ENCODE data around the gene TLR9.
"Not testable (repeated sequence)": the region's sequence is repeated elsewhere in the genome, so short reads cannot be mapped to it uniquely, and the experiment has no call there.

TLR9 gene

DNA sequence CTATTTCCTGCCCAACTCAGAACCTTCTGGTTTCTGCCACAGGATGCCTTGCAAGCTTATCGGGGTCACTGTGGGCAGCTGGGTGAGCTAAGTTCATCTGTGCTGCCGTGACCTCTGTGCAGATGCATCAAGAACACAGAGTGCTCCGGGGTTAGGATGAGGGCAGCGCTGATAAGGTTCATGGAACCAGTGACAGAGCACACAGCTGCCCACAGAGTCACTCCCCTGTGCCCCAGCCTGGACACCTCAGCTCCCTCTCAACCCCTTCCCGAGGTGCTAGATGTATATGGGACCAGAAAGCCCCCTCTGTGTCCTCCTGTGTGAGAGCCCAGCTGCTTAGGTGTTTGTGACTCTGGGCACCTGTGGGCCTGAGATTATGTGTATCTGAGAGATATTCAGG is 43.2 kb downstream of the TLR9 start:
- H3K4me3 ChIP-seq (ENCODE audit: low read depth, low read length), result no peak overlapping the region
- DNase-seq (ENCODE audit: low read depth), result no peak

DNA sequence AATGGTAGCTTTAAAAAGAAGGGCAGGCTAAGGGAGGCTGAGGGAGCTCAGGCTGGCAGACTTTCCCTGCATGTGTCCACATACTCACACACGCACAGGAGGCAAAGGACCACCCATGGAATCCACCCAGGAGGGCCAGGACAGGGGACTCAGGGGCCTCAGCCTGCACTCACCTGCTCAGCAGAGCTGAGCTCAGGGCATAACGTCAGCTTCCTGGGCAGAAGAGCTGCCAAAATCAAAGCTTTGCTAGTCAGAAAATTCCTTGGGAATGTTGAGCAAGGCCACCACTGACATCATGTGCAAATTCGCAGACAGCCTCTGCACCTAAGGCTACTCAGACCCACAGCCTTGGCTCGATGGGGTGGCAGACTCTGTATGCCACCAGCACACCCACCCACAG is 43.9 kb downstream of the TLR9 start:
- DNase-seq (ENCODE audit: low read depth), result no peak
- H3K4me3 ChIP-seq (ENCODE audit: low read depth, low read length), result no peak overlapping the region

DNA sequence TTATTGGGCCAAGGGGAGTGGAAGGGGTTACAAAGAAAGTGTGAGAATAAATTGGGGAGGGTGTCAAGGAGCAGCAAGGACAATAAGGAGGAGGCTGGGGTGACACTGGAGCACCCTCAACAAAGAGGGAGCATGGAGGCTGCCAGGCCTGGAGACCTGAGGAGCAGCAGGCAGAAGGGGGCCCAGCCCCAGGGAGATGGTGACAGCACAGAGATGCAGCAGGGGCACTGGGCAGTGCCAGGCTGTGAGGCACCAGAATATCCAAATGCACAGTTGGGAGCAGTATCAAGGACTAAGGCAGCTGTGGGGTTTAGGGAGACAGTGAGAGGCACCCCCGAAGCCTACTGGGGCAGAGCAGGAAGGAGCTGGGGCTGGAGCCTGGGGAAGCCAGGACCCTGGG is 46.9 kb downstream of the TLR9 start:
- no peak for DNase-seq (ENCODE audit: low read depth)
- H3K4me3 ChIP-seq (ENCODE audit: low read depth, low read length), result no peak overlapping the region

DNA sequence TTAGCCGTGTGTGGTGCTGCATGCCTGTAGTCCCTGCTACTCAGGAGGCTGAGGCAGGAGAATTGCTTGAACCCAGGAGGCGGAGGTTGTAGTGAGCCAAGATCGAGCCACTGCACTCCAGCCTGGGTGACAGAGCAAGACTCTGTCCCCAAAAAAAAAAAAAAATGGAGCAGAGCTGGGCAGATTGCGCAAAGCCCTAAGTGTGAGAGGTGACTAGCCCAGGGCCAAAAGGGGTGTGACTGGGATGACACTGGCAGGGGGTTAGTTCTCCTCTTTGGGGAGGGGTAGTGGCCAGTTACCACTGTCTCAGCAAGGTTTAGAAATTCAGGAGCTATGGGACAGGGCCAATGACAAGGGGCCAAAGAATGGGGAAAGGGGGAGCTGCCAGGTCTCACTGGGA is 47.3 kb downstream of the TLR9 start:
- not testable (repeated sequence) for H3K4me3 ChIP-seq (ENCODE audit: low read depth, low read length); DNase-seq (ENCODE audit: low read depth)

DNA sequence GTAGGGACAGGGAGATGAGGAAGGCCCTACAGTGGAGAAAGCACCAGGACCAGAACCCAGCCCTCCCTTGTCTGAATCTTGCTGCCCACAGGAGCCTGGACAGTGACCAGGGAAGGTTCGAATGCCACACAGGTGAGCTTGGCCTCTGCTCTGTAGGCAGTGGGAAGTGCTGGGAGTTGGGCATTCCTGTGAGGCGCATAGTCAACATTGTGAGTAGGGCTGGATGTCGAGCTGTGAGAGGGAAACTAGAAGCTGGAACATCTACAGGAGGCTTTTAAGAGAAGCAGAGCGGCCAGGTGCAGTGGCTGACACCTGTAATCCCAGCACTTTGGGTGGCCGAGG is 47.8 kb downstream of the TLR9 start:
- H3K4me3 ChIP-seq (ENCODE audit: low read depth, low read length), result no peak overlapping the region
- DNase-seq (ENCODE audit: low read depth), result no peak

DNA sequence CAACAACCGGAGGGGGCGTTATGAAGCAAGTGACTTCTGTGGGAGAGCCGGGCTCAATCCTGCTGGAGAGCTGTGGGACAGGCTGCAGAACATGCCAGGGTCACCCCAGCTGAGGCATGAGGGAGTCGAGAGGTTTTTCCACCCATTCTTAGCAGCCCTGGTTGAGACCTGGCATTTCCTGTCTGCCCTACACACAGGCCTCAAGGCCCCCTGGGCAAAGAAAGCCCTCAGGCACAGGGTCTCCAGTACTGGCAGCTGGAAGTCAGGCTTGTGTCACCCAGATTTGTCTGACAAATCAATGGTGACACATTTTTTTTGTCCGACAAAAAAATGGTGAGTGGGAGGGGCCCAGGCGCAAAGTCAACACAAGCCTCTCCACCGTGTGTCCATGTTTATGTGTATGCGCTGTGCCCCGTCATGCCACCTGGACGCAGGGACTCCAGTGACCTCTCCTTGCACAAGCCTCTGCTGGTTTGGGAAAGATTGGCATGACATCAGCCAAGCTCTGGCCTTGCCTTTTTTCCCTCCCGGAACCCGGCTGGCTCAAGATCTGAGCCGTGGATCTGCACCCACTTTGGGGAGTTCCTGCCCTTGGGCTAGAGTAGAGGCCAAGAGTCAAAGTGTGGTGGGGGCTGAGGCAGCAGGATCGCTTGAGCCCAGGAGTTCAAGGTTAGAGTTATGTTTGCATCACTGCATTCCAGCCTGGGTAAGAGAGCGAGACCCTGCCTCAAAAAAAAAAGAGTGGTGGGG is 48.3 kb downstream of the TLR9 start:
- no peak for DNase-seq (ENCODE audit: low read depth)
- H3K4me3 ChIP-seq (ENCODE audit: low read depth, low read length), result no peak overlapping the region

DNA sequence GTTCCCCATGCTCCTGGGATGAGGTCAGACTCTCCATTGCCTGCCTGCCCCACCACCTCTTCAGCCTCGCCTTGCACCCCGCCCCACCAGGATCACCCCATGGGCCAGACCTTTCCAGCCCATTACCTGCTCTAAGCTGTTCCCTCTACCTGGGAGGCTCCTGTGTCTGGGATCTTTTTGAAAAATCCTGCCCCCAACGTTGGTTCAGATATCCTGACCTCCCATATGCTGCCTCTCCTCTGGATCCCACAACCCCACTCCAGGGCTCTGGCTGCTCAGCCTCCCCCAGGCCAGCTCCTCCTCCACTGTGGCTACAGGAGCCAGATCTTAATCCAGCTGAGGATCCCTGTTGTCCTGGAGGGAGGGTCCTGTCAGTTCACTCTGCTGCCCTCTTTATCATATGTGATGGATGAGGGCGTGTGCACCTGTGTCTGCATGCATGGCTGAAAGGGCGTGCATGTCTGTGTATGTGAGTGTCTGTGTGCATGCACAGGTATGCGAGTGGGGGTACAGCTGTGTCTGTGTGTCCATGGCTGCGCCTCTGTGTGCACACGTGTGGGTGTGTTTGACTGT is 49.2 kb downstream of the TLR9 start:
- H3K4me3 ChIP-seq (ENCODE audit: low read depth, low read length), result no peak overlapping the region
- no peak for DNase-seq (ENCODE audit: low read depth)

DNA sequence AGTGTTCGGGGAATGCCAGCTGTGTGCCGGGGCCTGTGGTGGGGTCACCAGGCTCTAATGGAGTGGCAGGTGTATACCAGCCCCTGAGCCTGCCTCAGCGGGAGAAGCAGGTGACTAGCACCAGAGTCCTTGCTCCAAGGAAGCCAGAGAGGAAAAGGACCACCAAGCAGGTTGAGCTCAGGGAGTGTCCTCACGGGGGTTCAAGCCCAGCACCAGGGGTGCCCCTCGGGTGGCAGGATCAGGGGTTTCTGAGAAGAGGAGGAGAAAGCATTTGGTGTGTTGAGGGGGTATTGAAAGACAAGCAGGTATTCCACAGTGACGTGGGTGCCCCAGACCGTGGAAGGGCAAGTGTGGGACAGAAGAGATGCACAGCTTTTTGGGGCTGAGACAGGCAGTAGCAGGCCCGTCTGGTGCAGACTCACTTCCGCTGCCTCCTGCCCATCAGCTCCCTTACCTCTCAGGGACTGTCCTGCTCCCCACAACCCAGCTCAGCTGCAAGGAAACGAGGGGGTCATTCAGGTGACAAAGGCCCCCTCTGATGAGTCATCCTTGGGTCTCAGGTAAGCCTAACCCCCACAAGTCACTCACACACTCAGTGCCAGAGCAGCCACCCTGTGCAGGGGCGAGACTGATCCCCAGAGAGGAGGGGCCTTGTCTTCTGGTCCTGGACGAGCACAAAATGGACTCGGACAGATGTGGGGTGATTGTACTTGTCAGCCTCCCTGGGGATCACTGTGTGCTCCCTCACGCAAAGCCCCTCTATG is 49.8 kb downstream of the TLR9 start:
- DNase-seq (ENCODE audit: low read depth), result no peak
- H3K4me3 ChIP-seq (ENCODE audit: low read depth, low read length), result no peak overlapping the region

DNA sequence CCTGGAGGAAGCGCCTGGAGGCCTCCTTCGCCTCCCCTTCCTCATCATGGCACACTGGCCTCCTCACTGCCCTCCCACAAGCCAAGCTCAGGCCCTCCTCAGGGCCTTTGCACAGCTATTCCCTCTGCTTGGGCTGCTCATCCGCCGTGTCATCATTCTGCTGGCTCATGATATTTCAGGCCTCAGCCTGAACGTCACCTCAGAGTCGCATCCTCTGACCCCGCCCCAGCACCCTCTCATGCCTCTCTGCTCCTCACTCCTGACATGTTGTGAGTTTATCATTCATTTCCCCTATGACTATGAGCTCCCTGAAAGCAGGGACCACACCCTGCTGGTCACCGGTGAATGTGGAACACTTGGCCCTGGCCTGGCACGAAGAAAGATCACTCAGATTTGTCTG is 50.5 kb downstream of the TLR9 start:
- DNase-seq (ENCODE audit: low read depth), result no peak
- no peak overlapping the region for H3K4me3 ChIP-seq (ENCODE audit: low read depth, low read length)

DNA sequence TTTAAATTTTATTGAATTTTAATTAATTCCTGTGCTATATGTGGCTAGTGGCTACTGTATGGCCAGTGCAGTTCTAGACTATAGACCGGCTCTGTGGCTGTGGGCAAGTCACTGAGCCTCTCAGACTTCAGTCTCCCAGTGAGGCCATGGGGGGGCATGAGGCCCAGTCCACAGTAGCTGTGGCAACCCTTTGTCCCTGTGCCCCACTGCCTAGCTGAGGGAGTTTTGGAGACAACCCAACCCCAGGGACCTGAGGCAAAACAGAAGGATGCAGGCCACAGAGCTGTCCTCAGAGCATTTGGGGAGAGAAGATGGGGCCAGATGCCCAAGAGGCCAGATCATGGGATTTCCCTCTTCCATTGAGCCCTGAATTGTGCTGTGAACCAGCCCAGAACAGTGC is 52.3 kb downstream of the TLR9 start:
- H3K4me3 ChIP-seq (ENCODE audit: low read depth, low read length), result no peak overlapping the region
- DNase-seq (ENCODE audit: low read depth), result no peak

DNA sequence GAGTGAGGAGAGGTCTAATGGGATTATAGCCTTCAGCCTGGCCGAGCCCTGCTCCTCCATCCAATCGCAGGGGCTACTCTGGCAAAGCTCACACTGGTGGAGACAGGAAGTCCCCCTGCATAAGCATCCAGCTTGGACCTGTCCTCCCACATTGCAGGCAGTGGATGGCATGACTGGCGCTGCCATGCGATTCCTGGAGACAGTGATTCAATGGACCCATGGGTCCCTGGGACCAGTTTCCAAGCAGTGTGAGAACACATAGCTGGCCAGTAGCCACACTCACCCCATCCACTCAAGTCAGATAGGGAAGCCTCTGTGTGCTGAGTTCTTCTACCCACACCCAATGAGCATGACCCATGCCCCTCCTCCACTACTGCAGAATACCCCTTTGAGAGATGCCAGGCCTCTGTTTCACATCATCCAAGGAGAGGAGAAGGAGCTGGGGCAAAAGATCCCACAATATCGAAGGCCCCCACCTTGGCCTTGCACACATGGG is 53.1 kb downstream of the TLR9 start:
- no peak for DNase-seq (ENCODE audit: low read depth)
- no peak overlapping the region for H3K4me3 ChIP-seq (ENCODE audit: low read depth, low read length)

DNA sequence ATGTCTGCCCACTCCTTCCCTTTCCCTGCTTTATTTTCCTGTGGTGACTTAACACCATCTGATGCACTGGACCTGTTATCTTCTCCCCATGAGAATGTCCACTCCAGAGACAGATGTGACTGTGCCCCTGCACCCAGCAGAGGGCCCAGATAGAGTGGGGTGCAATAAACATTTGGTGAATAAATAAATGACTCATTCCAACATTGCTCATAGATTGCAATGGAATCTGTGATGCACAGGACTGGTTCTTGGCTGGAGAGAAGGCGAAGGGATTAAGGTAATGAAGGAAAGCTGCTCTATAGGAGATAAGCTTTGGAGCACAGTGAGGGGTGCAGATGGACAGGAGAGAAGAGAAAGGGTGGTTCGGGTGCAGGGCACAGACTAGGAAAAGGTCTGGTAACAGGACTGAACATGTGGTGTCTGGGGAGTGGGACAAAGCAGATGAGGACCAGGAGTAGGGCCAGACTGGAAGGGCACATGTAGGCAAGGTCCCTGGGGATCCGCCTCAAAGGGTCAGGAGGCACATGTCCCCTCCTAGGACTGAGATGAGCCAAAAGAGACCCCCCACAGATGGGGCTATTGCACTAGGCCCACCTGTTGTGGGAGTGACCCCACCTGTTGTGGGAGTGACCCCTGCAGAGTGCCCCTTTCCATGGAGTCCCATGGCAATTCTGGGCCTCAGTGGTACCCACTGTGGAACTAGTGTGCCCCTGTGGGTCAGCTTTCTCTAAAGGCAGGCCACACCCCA is 53.8 kb downstream of the TLR9 start:
- H3K4me3 ChIP-seq (ENCODE audit: low read depth, low read length), result no peak overlapping the region
- no peak for DNase-seq (ENCODE audit: low read depth)

Measured in skeletal muscle cell (primary cell).